Endothelial cell of umbilical vein (primary cell): ENCODE measurements around the gene C5AR1. TPM values are rescaled to one million over a fixed set of nuclear protein-coding genes. Genes with fewer than 3 reads are reported as not detected.

Source experiments
- BruUV-seq: library from RNA; stranded (reverse); fragments of 400-500 nt; replicated peaks from 2 replicates; lab custom pipeline; 2021; lab: Mats Ljungman, UMichigan
- CTCF ChIA-PET: fragments of 300-600, 350-600 bp; sonication (Branson Sonifier 250); formaldehyde crosslinking; loops from one replicate; lab custom pipeline; 2021; ENCODE audit warnings: antibody characterized with exemption, inconsistent platforms; lab: Charles Lee
- POLR2A ChIA-PET: fragments of 300-600, 350-600 bp; sonication (Branson Sonifier 250); formaldehyde crosslinking; loops from one replicate; lab custom pipeline; 2021; ENCODE audit warnings: antibody characterized with exemption, inconsistent platforms; lab: Charles Lee
- DNase-seq: peaks from one replicate; pipeline ENCODE4 v3.0.0-alpha.2; 2011; ENCODE audit warnings: low read depth, low spot score
- FAIRE-seq: peaks from 2 replicates; lab custom pipeline; 2011; peaks lifted over from hg19 to GRCh38; lab: Jason Lieb, UNC
- H2AFZ ChIP-seq: 2 replicates; pipeline ENCODE4 v1.6.0; 2012; ENCODE audit warnings: low read depth, low read length, control low read depth, inconsistent platforms
- H3K27ac ChIP-seq: 2 replicates; pipeline ENCODE4 v1.5.1; 2011; ENCODE audit warnings: low read depth, mild to moderate bottlenecking, control low read depth, low read length, moderate library complexity; ENCODE audit not compliant: insufficient read depth
- H3K27me3 ChIP-seq, 2 experiments: 2 replicates each; pipeline versions ENCODE4 v1.6.0 to v1.6.1; 2011; ENCODE audit warnings: low read length in 2 of 2, mixed read lengths in 1 of 2; ENCODE audit not compliant: control insufficient read depth in 2 of 2, insufficient read depth in 2 of 2
- H3K36me3 ChIP-seq, 2 experiments: 2 replicates in 1 of 2; 3 replicates in 1 of 2; pipeline ENCODE4 v1.5.1; 2011; ENCODE audit warnings: low read length in 2 of 2, mild to moderate bottlenecking in 1 of 2, moderate library complexity in 1 of 2; ENCODE audit not compliant: control insufficient read depth in 2 of 2, insufficient read depth in 2 of 2; ENCODE audit errors: extremely low read depth in 1 of 2
- H3K4me1 ChIP-seq: 3 replicates; pipeline ENCODE4 v1.5.1; 2011; ENCODE audit warnings: mild to moderate bottlenecking, low read length; ENCODE audit not compliant: control insufficient read depth, insufficient read depth; ENCODE audit errors: extremely low read depth
- H3K4me2 ChIP-seq: 2 replicates; pipeline ENCODE4 v1.6.1; 2011; ENCODE audit warnings: low read length, control low read depth, mixed read lengths; ENCODE audit not compliant: insufficient read depth
- H3K4me3 ChIP-seq, 3 experiments: fragments of 200-600 bp in 1 of 3; sonication (generic), shearing (Covaris generic) in 1 of 3; replicated peaks in 1 of 3; 2 replicates each; pipeline ENCODE4 v1.5.1; 2011 to 2016; ENCODE audit warnings: control low read depth in 3 of 3, low read length in 3 of 3, mild to moderate bottlenecking in 2 of 3, inconsistent platforms in 1 of 3, low read depth in 1 of 3, moderate library complexity in 1 of 3; ENCODE audit not compliant: insufficient read depth in 1 of 3
- H3K79me2 ChIP-seq: 2 replicates; pipeline ENCODE4 v1.6.0; 2012; ENCODE audit warnings: low read length, inconsistent platforms; ENCODE audit not compliant: control insufficient read depth, insufficient read depth
- H3K9ac ChIP-seq: replicated peaks from 2 replicates; pipeline ENCODE3; 2011; ENCODE audit warnings: low read length, control low read depth; ENCODE audit not compliant: insufficient read depth; ENCODE audit errors: extremely low read depth
- H3K9me1 ChIP-seq: replicated peaks from 3 replicates; pipeline ENCODE4 v1.6.0; 2011; ENCODE audit warnings: mild to moderate bottlenecking, low read length; ENCODE audit not compliant: control insufficient read depth, insufficient read depth; ENCODE audit errors: extremely low read depth
- H3K9me3 ChIP-seq: replicated peaks from 2 replicates; pipeline ENCODE4 v1.5.1; 2012; ENCODE audit warnings: low read length, inconsistent platforms; ENCODE audit not compliant: control insufficient read depth, insufficient read depth
- H4K20me1 ChIP-seq: replicated peaks from 2 replicates; pipeline ENCODE3; 2011; ENCODE audit warnings: mild to moderate bottlenecking, low read length; ENCODE audit not compliant: control insufficient read depth, insufficient read depth; ENCODE audit errors: extremely low read depth
- CTCF ChIP-seq, 2 donors: IDR thresholded peaks; 1 replicate in 1 of 2; 2 replicates in 1 of 2; pipeline ENCODE4 v1.5.1; 2011; ENCODE audit warnings: low read length in 2 of 2, mild to moderate bottlenecking in 2 of 2, moderate library complexity in 2 of 2, control low read depth in 1 of 2, inconsistent platforms in 1 of 2, low read depth in 1 of 2; ENCODE audit not compliant: insufficient read depth in 1 of 2; ENCODE audit errors: extremely low read depth in 1 of 2
- EZH2 ChIP-seq: IDR thresholded peaks from 2 replicates; pipeline ENCODE4 v1.6.1; 2012; ENCODE audit warnings: borderline replicate concordance, low read depth, mild to moderate bottlenecking, moderate library complexity, low read length, inconsistent platforms; ENCODE audit not compliant: severe bottlenecking
- FOS ChIP-seq: IDR thresholded peaks from 2 replicates; pipeline ENCODE4 v1.6.1; 2011; ENCODE audit warnings: mild to moderate bottlenecking, low read length, moderate library complexity, borderline replicate concordance; ENCODE audit not compliant: insufficient read depth
- GATA2 ChIP-seq: IDR thresholded peaks from 2 replicates; pipeline ENCODE4 v1.7.0; 2011; ENCODE audit warnings: low read depth, mild to moderate bottlenecking, moderate library complexity, mixed read lengths, low read length; ENCODE audit not compliant: insufficient read length, insufficient read depth
- JUN ChIP-seq: IDR thresholded peaks from 2 replicates; pipeline ENCODE4 v1.6.1; 2011; ENCODE audit warnings: borderline replicate concordance, low read depth; ENCODE audit not compliant: insufficient read length, insufficient read depth
- MAX ChIP-seq: IDR thresholded peaks from 2 replicates; pipeline ENCODE4 v1.6.1; 2011; ENCODE audit not compliant: insufficient read depth, insufficient read length
- MYC ChIP-seq: IDR thresholded peaks from one replicate; pipeline ENCODE4 v1.6.1; 2011; ENCODE audit warnings: mild to moderate bottlenecking, low read depth, low read length
- dilution Hi-C: fragments of 300-500 bp; cut with MboI; formaldehyde crosslinking; loops from one replicate; pipeline ENCODE4 v1.15.0; 2019; ENCODE audit warnings: low sequenced_read_pairs; ENCODE audit not compliant: extremely low pct_ligation_motif_present
- intact Hi-C: fragments of 100-400 bp; cut with micrococcal nuclease; formaldehyde crosslinking; loops from one replicate; pipeline ENCODE4 v1.10.0; 2022
- polyA plus RNA-seq, 4 experiments: library from polyadenylated mRNA; depleted of rRNA in 3 of 4; stranded (reverse) in 3 of 4; unstranded in 1 of 4; fragments of >200 nt; gene quantifications; 2 replicates each; pipeline versions ENCODE4 v1.2.1 to v1.2.3, GENCODE V29; 2011 to 2012; ENCODE audit warnings: missing spikeins in 1 of 4
- total RNA-seq: library from RNA; stranded (reverse); gene quantifications from 2 replicates; pipeline ENCODE4 v1.2.3, GENCODE V29; 2021

The C5AR1 gene
- total and polyA plus RNA-seq, 2 donors (not counting 3 experiments of a cell fraction or from before 2014, with no cell fraction given): 0.11 to 0.49 TPM

- H3K9me3 ChIP-seq: no peaks in the 10 kb centered on the region
- CTCF ChIA-PET: interaction anchor here (1.0 to 3.8 kb wide), 9 partner anchors 9 to 468 kb away, joined by 3 to 12 read pairs (median 5); partner anchors contain the start of genes CCDC9 and DHX34
- TF ChIP-seq FOS (no peak), CTCF (IDR thresholded peaks at IDR 0.05; ENCODE audit: extremely low read depth in 1 of 2, insufficient read depth in 1 of 2, low read depth in 1 of 2, low read length in 2 of 2) (no peak), GATA2 (no peak), JUN (no peak), MYC (no peak), MAX (no peak), EZH2 (peak; percentile 31)
- H3K9ac ChIP-seq: no peak overlapping the region
- POLR2A ChIA-PET: interaction anchor here (1.2 to 2.4 kb wide), 3 partner anchors 14 to 31 kb away, joined by 3 to 17 read pairs (median 3); partner anchors contain the start of gene CCDC9
- H3K27ac ChIP-seq: no peak overlapping the region
- H3K79me2 ChIP-seq: no peaks in the 10 kb centered on the region
- H3K36me3 ChIP-seq: peaks cover 0 to 11% of the 10 kb centered on the region in 2 experiments
- H4K20me1 ChIP-seq: no peaks in the 10 kb centered on the region
- H2AFZ ChIP-seq: peak overlapping the region; percentile 45
- FAIRE-seq (no peak), DNase-seq (peak; percentile 42)
- H3K9me1 ChIP-seq: no peaks in the 10 kb centered on the region
- dilution Hi-C loops: no loop called here
- H3K4me3 ChIP-seq: peak overlapping the region; percentile 22 to 46 (median 42)
- H3K4me1 ChIP-seq: peaks cover 13% of the 10 kb centered on the region
- TSS peak; percentile 58 for BruUV-seq
- intact Hi-C loops: loop anchor here (1.0 to 5.0 kb wide), 2 partner anchors 47 to 72 kb away; partner anchors contain the start of gene DHX34
- H3K27me3 ChIP-seq: no peaks in the 10 kb centered on the region
- peak overlapping the region; percentile 47 for H3K4me2 ChIP-seq
Measured at GRCh38 chr19:47274891-47275761, 34.5 kb upstream of the C5AR1 start.
